Trophoblast cell (in vitro differentiated cells and primary cell): ENCODE measurements around the gene ZFP36.

ENCODE experiments used
- DNase-seq, 2 donors: peaks; one replicate each; pipeline ENCODE4 v3.0.0-alpha.2; 2016
- H2AFZ ChIP-seq: 2 replicates; pipeline ENCODE4 v1.6.1; 2013; ENCODE audit warnings: low read length, moderate library complexity, mild to moderate bottlenecking; ENCODE audit not compliant: insufficient read depth, poor library complexity
- H2AK5ac ChIP-seq: 2 replicates; pipeline ENCODE4 v1.6.1; 2013; ENCODE audit warnings: mild to moderate bottlenecking, low read length
- H2BK120ac ChIP-seq: 2 replicates; pipeline ENCODE4 v1.6.1; 2013; ENCODE audit warnings: low read length, mild to moderate bottlenecking, moderate library complexity; ENCODE audit not compliant: insufficient read depth, poor library complexity
- H2BK12ac ChIP-seq: 2 replicates; pipeline ENCODE4 v1.6.1; 2013; ENCODE audit warnings: mild to moderate bottlenecking, low read length, moderate library complexity
- H2BK5ac ChIP-seq: 2 replicates; pipeline ENCODE4 v1.6.1; 2013; ENCODE audit warnings: low read length, low read depth, moderate library complexity, mild to moderate bottlenecking; ENCODE audit not compliant: poor library complexity
- H3K14ac ChIP-seq: 2 replicates; pipeline ENCODE4 v1.6.1; 2013; ENCODE audit warnings: mild to moderate bottlenecking, low read length
- H3K18ac ChIP-seq: 2 replicates; pipeline ENCODE4 v1.6.1; 2013; ENCODE audit warnings: mild to moderate bottlenecking, low read length
- H3K23ac ChIP-seq: 2 replicates; pipeline ENCODE4 v1.6.1; 2013; ENCODE audit warnings: low read length
- H3K27ac ChIP-seq: 2 replicates; pipeline ENCODE4 v1.5.1; 2013; ENCODE audit warnings: low read depth, mild to moderate bottlenecking, inconsistent platforms, low read length, moderate library complexity
- H3K27me3 ChIP-seq: 2 replicates; pipeline ENCODE4 v1.6.1; 2013; ENCODE audit warnings: inconsistent platforms, mild to moderate bottlenecking, low read length, moderate library complexity; ENCODE audit not compliant: insufficient read depth
- H3K36me3 ChIP-seq, 2 experiments: 1 replicate in 1 of 2; 2 replicates in 1 of 2; pipeline ENCODE4 v1.6.1; 2013; ENCODE audit warnings: low read length in 2 of 2, mild to moderate bottlenecking in 2 of 2, moderate library complexity in 1 of 2; ENCODE audit not compliant: insufficient read depth in 2 of 2, control insufficient read depth in 1 of 2
- H3K4ac ChIP-seq: 2 replicates; pipeline ENCODE4 v1.6.1; 2013; ENCODE audit warnings: low read depth, mild to moderate bottlenecking, low read length, moderate library complexity
- H3K4me1 ChIP-seq, 2 experiments: 1 replicate in 1 of 2; 2 replicates in 1 of 2; pipeline ENCODE4 v1.6.1; 2013; ENCODE audit warnings: low read length in 2 of 2, mild to moderate bottlenecking in 2 of 2, moderate library complexity in 1 of 2; ENCODE audit not compliant: insufficient read depth in 2 of 2, control insufficient read depth in 1 of 2
- H3K4me2 ChIP-seq: 2 replicates; pipeline ENCODE4 v1.6.1; 2013; ENCODE audit warnings: inconsistent platforms, mild to moderate bottlenecking, low read length, moderate library complexity
- H3K4me3 ChIP-seq: 2 replicates; pipeline ENCODE4 v1.5.1; 2013; ENCODE audit warnings: mild to moderate bottlenecking, low read depth, low read length, inconsistent platforms
- H3K79me1 ChIP-seq: one replicate; pipeline ENCODE4 v1.6.1; 2013; ENCODE audit warnings: low read length
- H3K79me2 ChIP-seq: 2 replicates; pipeline ENCODE4 v1.6.1; 2013; ENCODE audit warnings: low read length, mild to moderate bottlenecking; ENCODE audit not compliant: control insufficient read depth, insufficient read depth, poor library complexity
- H3K9ac ChIP-seq: 2 replicates; pipeline ENCODE4 v1.6.1; 2013; ENCODE audit warnings: mild to moderate bottlenecking, low read length
- H3K9me3 ChIP-seq: 2 replicates; pipeline ENCODE4 v1.6.1; 2013; ENCODE audit warnings: low read depth, mild to moderate bottlenecking, control low read depth, inconsistent platforms, low read length; ENCODE audit not compliant: insufficient read depth
- H4K12ac ChIP-seq: 2 replicates; pipeline ENCODE4 v1.6.1; 2013; ENCODE audit warnings: low read depth, mild to moderate bottlenecking, low read length, moderate library complexity
- H4K8ac ChIP-seq: 2 replicates; pipeline ENCODE4 v1.6.1; 2013; ENCODE audit warnings: low read depth, mild to moderate bottlenecking, low read length, moderate library complexity
- H4K91ac ChIP-seq: one replicate; pipeline ENCODE4 v1.6.1; 2013; ENCODE audit warnings: low read depth, mild to moderate bottlenecking, low read length, moderate library complexity
- WGBS: extraction: QIAGEN DNeasy Blood & Tissue Kit; methylation state at CpG from one replicate; pipeline ENCODE4 v1.1.7; 2013; ENCODE audit warnings: missing lambda C conversion rate; ENCODE audit not compliant: insufficient read length, insufficient coverage; ENCODE audit errors: extremely low coverage; 5-methylcytosine and 5-hydroxymethylcytosine counted together

The ZFP36 gene

GRCh38 chr19:39372047-39372802 lies 34.4 kb upstream of the ZFP36 start:
- Histone ChIP-seq H2AK5ac (no peak overlapping the region), H3K14ac (no peak overlapping the region)

GRCh38 chr19:39372941-39373340 lies 33.7 kb upstream of the ZFP36 start:
- Histone ChIP-seq H3K4ac (no peak overlapping the region), H2BK5ac (no peak overlapping the region), H3K14ac (no peak overlapping the region), H4K8ac (no peak overlapping the region), H4K12ac (no peak overlapping the region), H2AK5ac (no peak overlapping the region), H2AFZ (no peak overlapping the region), H3K18ac (no peak overlapping the region), H3K4me3 (no peak overlapping the region), H2BK12ac (no peak overlapping the region), H3K9me3 (peaks cover 2% of the 10 kb centered on the region), H3K9ac (no peak overlapping the region), H3K4me2 (no peak overlapping the region), H3K23ac (no peak overlapping the region), H3K4me1 (no peaks in the 10 kb centered on the region), H3K36me3 (peaks cover 60 to 82% of the 10 kb centered on the region in 2 experiments), H3K27ac (no peak overlapping the region), H3K79me2 (no peaks in the 10 kb centered on the region), H3K79me1 (no peaks in the 10 kb centered on the region), H3K27me3 (no peaks in the 10 kb centered on the region), H4K91ac (no peak overlapping the region), H2BK120ac (no peak overlapping the region)
- no CpG with 5 or more reads among the region's 2 CpGs for WGBS
- DNase-seq = no peak

More at GRCh38 chr19:39372047-39372802, 34.4 kb upstream of the ZFP36 start:
- H3K4me1 ChIP-seq = no peaks in the 10 kb centered on the region
- no peak for DNase-seq
- H2AFZ ChIP-seq = no peak overlapping the region
- H3K4me3 ChIP-seq = no peak overlapping the region
- H3K9me3 ChIP-seq = peaks cover 2% of the 10 kb centered on the region
- no peak overlapping the region for H3K27ac ChIP-seq
- no peak overlapping the region for H2BK12ac ChIP-seq
- no peak overlapping the region for H3K18ac ChIP-seq
- no CpG with 5 or more reads among the region's 8 CpGs for WGBS
- H2BK120ac ChIP-seq = no peak overlapping the region
- H4K8ac ChIP-seq = no peak overlapping the region
- H3K27me3 ChIP-seq = no peaks in the 10 kb centered on the region
- no peak overlapping the region for H2BK5ac ChIP-seq
- no peak overlapping the region for H4K91ac ChIP-seq
- peaks cover 54 to 75% of the 10 kb centered on the region in 2 experiments for H3K36me3 ChIP-seq
- H3K9ac ChIP-seq = no peak overlapping the region
- H3K4me2 ChIP-seq = no peak overlapping the region
- H3K79me2 ChIP-seq = no peaks in the 10 kb centered on the region
- no peak overlapping the region for H3K4ac ChIP-seq
- H4K12ac ChIP-seq = no peak overlapping the region
- no peak overlapping the region for H3K23ac ChIP-seq
- no peaks in the 10 kb centered on the region for H3K79me1 ChIP-seq

- no peaks in the 10 kb centered on the region for H3K79me2 ChIP-seq
- no peak overlapping the region for H3K4ac ChIP-seq
- H2BK12ac ChIP-seq = no peak overlapping the region
- H3K36me3 ChIP-seq = peaks cover 76 to 87% of the 10 kb centered on the region in 2 experiments
- H3K14ac ChIP-seq = no peak overlapping the region
- no peak overlapping the region for H3K9ac ChIP-seq
- no peaks in the 10 kb centered on the region for H3K79me1 ChIP-seq
- H2BK5ac ChIP-seq = no peak overlapping the region
- no peak overlapping the region for H3K4me3 ChIP-seq
- H4K91ac ChIP-seq = no peak overlapping the region
- H3K27ac ChIP-seq = no peak overlapping the region
- H4K8ac ChIP-seq = no peak overlapping the region
- no peak overlapping the region for H2AK5ac ChIP-seq
- H3K4me1 ChIP-seq = no peaks in the 10 kb centered on the region
- no peak overlapping the region for H3K23ac ChIP-seq
- H2BK120ac ChIP-seq = no peak overlapping the region
- no peak for DNase-seq
- H3K27me3 ChIP-seq = no peaks in the 10 kb centered on the region
- no peaks in the 10 kb centered on the region for H3K9me3 ChIP-seq
- H3K18ac ChIP-seq = no peak overlapping the region
- H3K4me2 ChIP-seq = no peak overlapping the region
- no peak overlapping the region for H4K12ac ChIP-seq
- H2AFZ ChIP-seq = no peak overlapping the region
Measured at GRCh38 chr19:39375929-39376328, 30.7 kb upstream of the ZFP36 start.

GRCh38 chr19:39377373-39378362 lies 29.0 kb upstream of the ZFP36 start:
- Histone ChIP-seq H3K79me1 (no peaks in the 10 kb centered on the region), H2AFZ (no peak overlapping the region), H3K4me1 (no peaks in the 10 kb centered on the region), H3K27ac (no peak overlapping the region), H3K79me2 (no peaks in the 10 kb centered on the region), H3K9ac (no peak overlapping the region), H2AK5ac (no peak overlapping the region), H3K4ac (no peak overlapping the region), H3K9me3 (no peaks in the 10 kb centered on the region), H3K36me3 (peaks cover 82 to 91% of the 10 kb centered on the region in 2 experiments), H3K4me2 (no peak overlapping the region), H2BK120ac (no peak overlapping the region), H2BK5ac (no peak overlapping the region), H4K12ac (no peak overlapping the region), H3K27me3 (no peaks in the 10 kb centered on the region), H2BK12ac (no peak overlapping the region), H3K14ac (no peak overlapping the region), H4K91ac (no peak overlapping the region), H4K8ac (no peak overlapping the region), H3K18ac (no peak overlapping the region), H3K4me3 (no peak overlapping the region), H3K23ac (no peak overlapping the region)
- WGBS = no CpG with 5 or more reads among the region's 18 CpGs
- DNase-seq = no peak
